Measurements from ENCODE around the gene SCP2D1. TPM values are rescaled to one million over a fixed set of nuclear protein-coding genes. Genes with fewer than 3 reads are reported as not detected.

Gene SCP2D1
- total and polyA plus RNA-seq, 2 donors (not counting 3 experiments of a cell fraction or from before 2014, with no cell fraction given), result not detected

DNA sequence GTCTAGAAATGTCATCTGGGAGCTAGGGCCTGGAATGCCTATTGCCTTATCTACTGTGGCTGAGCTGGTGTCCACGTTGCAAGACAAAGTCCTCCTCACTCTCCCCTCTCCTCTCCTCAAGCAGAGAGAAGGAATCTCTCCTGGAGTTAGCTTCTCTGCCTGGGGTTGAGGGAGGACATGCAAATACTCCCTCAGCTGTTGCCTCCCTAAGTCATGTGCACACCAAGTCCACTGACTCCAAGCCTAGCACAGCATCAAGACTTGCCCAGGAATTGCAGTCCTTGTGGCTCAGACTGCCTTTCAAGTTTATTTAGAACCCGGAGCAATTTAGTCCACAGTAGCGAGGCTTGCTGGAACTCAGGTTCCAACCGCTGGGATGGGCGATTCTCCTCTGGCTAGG is 38.0 kb upstream of the SCP2D1 start:
- FAIRE-seq, result no peak
- no peak overlapping the region for H3K9ac ChIP-seq (replicated peaks; ENCODE audit: extremely low read depth, insufficient read depth, low read length)
- intact Hi-C loops (cut with micrococcal nuclease), result no loop called here
- no peak overlapping the region for H3K27ac ChIP-seq (ENCODE audit: insufficient read depth, low read depth, low read length)
- TF ChIP-seq, protein P1, sequence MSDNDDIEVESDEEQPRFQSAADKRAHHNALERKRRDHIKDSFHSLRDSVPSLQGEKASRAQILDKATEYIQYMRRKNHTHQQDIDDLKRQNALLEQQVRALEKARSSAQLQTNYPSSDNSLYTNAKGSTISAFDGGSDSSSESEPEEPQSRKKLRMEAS (IDR thresholded peaks at IDR 0.05; ENCODE audit: insufficient read depth, insufficient read length), result no peak
- TF ChIP-seq POLR2A (IDR thresholded peaks at IDR 0.05; ENCODE audit: low read depth, low read length) (no peak), JUN (IDR thresholded peaks at IDR 0.05; ENCODE audit: borderline replicate concordance, insufficient read depth, insufficient read length, low read depth) (no peak), FOS (IDR thresholded peaks at IDR 0.05; ENCODE audit: borderline replicate concordance, insufficient read depth, low read length) (no peak), POLR2AphosphoS5 (IDR thresholded peaks at IDR 0.05; ENCODE audit: insufficient read depth, low read depth, low read length) (no peak), EZH2 (IDR thresholded peaks at IDR 0.05; ENCODE audit: borderline replicate concordance, low read depth, low read length, severe bottlenecking) (no peak), MYC (IDR thresholded peaks at IDR 0.05; ENCODE audit: low read depth, low read length) (no peak)
- TF ChIP-seq, protein P2, sequence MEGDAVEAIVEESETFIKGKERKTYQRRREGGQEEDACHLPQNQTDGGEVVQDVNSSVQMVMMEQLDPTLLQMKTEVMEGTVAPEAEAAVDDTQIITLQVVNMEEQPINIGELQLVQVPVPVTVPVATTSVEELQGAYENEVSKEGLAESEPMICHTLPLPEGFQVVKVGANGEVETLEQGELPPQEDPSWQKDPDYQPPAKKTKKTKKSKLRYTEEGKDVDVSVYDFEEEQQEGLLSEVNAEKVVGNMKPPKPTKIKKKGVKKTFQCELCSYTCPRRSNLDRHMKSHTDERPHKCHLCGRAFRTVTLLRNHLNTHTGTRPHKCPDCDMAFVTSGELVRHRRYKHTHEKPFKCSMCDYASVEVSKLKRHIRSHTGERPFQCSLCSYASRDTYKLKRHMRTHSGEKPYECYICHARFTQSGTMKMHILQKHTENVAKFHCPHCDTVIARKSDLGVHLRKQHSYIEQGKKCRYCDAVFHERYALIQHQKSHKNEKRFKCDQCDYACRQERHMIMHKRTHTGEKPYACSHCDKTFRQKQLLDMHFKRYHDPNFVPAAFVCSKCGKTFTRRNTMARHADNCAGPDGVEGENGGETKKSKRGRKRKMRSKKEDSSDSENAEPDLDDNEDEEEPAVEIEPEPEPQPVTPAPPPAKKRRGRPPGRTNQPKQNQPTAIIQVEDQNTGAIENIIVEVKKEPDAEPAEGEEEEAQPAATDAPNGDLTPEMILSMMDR (IDR thresholded peaks at IDR 0.05; ENCODE audit: extremely low read depth in 1 of 2, insufficient read depth in 1 of 2, low read depth in 1 of 2, low read length in 2 of 2), result no peak
- no peak overlapping the region for H3K4me3 ChIP-seq (replicated peaks in 1 of 3; ENCODE audit: insufficient read depth in 1 of 3, low read depth in 1 of 3, low read length in 3 of 3)
- CTCF ChIA-PET, result no interaction called here
- H3K9me3 ChIP-seq (replicated peaks; ENCODE audit: control insufficient read depth, insufficient read depth, low read length), result no peaks in the 10 kb centered on the region
- H3K36me3 ChIP-seq (ENCODE audit: control insufficient read depth in 2 of 2, extremely low read depth in 1 of 2, insufficient read depth in 2 of 2, low read length in 2 of 2), result no peaks in the 10 kb centered on the region
- POLR2A ChIA-PET, result no interaction called here
- no peak overlapping the region for H3K4me2 ChIP-seq (ENCODE audit: insufficient read depth, low read length)
- no TSS peak for BruUV-seq (replicated peaks)
- DNase-seq (ENCODE audit: low read depth, low spot score), result no peak
- dilution Hi-C loops (cut with MboI; ENCODE audit: extremely low pct_ligation_motif_present, low sequenced_read_pairs), result no loop called here
- H4K20me1 ChIP-seq (replicated peaks; ENCODE audit: control insufficient read depth, extremely low read depth, insufficient read depth, low read length), result no peaks in the 10 kb centered on the region
- no peak overlapping the region for H2AFZ ChIP-seq (ENCODE audit: low read depth, low read length)
- no peaks in the 10 kb centered on the region for H3K79me2 ChIP-seq (ENCODE audit: control insufficient read depth, insufficient read depth, low read length)
- peaks cover 0 to 2% of the 10 kb centered on the region in 2 experiments for H3K27me3 ChIP-seq (ENCODE audit: control insufficient read depth in 2 of 2, insufficient read depth in 2 of 2, low read length in 2 of 2)
- no peaks in the 10 kb centered on the region for H3K4me1 ChIP-seq (ENCODE audit: control insufficient read depth, extremely low read depth, insufficient read depth, low read length)
- H3K9me1 ChIP-seq (replicated peaks; ENCODE audit: control insufficient read depth, extremely low read depth, insufficient read depth, low read length), result no peaks in the 10 kb centered on the region
